ENCODE measurements around the gene MKI67. TPM values are rescaled to one million over a fixed set of nuclear protein-coding genes. Genes with fewer than 3 reads are reported as not detected.

Gene MKI67
- total RNA-seq, 1 donor from 2014 or later: 1.1 TPM

- no peak for DNase-seq (ENCODE audit: low spot score)
- intact Hi-C loops (cut with DNase I): no loop called here
Observed at GRCh38 chr10:128087884-128088709, 38.1 kb downstream of the MKI67 start.

GRCh38 chr10:128087146-128087883 lies 38.9 kb downstream of the MKI67 start:
- no peak for DNase-seq (ENCODE audit: low spot score)
- intact Hi-C loops (cut with DNase I): no loop called here

DNA sequence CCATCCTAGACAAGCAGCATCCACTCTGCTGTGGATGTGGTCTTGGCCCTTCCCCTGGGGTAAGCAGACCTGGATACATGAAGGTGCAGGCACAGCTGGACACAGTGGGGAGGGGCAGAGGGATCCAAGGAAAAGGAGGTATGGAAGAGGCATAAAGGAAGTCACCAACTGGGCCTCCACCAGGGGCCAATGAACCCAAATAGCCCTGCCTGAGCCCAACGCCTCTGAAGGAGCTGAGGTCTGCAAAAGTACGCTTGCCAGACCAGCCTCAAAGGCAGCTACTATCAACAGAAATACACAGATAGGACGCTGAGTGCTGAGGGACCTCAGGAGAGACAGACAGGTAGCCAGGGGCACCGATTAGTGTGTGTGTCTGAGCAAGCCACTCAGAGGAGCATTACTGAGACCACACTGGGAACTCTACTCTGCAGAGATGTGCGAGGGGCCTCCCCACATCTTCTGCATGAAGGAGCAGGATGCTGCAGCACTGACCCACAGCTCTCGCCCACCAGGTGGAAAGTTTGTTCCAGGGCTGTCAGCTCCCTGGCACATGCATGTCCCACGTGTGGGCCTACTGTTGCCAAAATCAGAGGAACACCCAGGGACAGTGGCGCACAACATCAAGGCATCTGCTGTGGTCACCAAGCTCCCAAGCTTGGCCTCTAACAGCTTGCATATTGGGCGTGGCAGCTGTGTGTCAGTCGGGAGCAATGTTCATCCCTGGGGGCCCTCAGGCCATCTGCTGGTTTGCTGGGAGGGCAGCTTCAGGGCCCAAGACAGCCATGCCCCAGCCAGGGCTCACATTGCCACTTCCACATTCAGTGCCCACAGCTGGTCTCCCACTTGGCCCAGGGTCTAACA lies 40.0 kb downstream of the MKI67 start:
- DNase-seq (ENCODE audit: low spot score): peak; percentile 62
- intact Hi-C loops (cut with DNase I): no loop called here

GRCh38 chr10:128084991-128085390 lies 41.2 kb downstream of the MKI67 start:
- intact Hi-C loops (cut with DNase I): no loop called here
- no peak for DNase-seq (ENCODE audit: low spot score)

GRCh38 chr10:128084364-128084763 lies 41.9 kb downstream of the MKI67 start:
- intact Hi-C loops (cut with DNase I): no loop called here

GRCh38 chr10:128083191-128083895 lies 42.9 kb downstream of the MKI67 start:
- DNase-seq (ENCODE audit: low spot score): no peak
- intact Hi-C loops (cut with DNase I): no loop called here

More at GRCh38 chr10:128084364-128084763, 41.9 kb downstream of the MKI67 start:
- no peak for DNase-seq (ENCODE audit: low spot score)

DNA sequence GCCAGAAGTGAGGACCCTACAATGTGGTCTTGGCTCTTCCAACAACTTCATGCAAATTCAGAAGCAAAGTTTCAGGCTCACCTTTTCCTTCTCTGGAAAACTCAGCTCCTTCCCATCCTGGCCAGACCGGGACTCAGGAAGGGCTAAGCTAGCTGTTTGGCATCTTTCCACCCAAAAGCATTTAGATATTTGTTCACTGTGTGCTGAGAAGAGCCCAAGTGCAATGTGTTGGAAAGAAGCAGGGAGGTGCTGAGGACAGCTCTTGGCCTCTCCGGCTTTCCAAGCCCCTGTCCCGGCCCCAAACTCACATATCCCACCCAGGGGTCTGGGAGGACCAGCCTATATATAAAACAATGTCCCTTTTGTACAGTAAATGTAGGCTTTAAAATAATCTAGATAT lies 44.5 kb downstream of the MKI67 start:
- intact Hi-C loops (cut with DNase I): no loop called here
- DNase-seq (ENCODE audit: low spot score): no peak

GRCh38 chr10:128081222-128081621 lies 45.0 kb downstream of the MKI67 start:
- intact Hi-C loops (cut with DNase I): no loop called here
- DNase-seq (ENCODE audit: low spot score): no peak

- no peak for DNase-seq (ENCODE audit: low spot score)
- intact Hi-C loops (cut with DNase I): no loop called here
Observed at GRCh38 chr10:128080641-128081040, 45.6 kb downstream of the MKI67 start.

- intact Hi-C loops (cut with DNase I): no loop called here
- DNase-seq (ENCODE audit: low spot score): no peak
Observed at GRCh38 chr10:128080231-128080630, 46.0 kb downstream of the MKI67 start.

GRCh38 chr10:128078136-128078969 lies 47.9 kb downstream of the MKI67 start:
- intact Hi-C loops (cut with DNase I): no loop called here
- DNase-seq (ENCODE audit: low spot score): no peak

DNA sequence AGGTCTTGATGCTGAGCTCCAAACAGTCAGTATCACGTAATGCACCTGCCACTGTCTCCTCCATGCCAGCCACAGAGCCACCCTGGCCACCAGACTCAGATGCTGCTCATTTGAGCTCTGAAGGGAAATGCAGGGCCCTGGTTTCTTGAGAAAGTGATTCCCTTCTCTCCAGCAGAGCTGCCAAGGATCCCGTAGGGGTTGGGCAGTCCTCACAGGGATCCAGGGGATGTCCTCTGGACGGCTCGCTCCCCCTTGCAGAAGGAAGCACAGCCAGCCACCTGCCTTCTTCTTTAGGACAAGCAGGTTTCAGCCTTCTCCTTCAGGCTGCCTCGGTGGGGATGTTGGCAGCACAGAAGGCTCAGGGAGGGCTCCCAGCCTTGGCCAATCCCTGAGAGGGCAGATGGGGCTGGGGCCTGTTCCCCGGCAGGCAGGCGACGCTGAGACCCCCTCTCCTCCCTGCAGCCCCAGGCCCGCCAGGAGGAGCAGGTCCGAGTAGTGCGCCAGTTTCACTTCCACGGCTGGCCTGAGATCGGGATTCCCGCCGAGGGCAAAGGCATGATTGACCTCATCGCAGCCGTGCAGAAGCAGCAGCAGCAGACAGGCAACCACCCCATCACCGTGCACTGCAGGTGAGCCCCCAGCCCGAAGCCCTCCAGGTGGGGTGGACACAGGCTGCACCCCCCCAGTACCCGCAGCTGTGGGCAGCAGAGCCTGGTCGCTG lies 48.9 kb downstream of the MKI67 start:
- no peak for DNase-seq (ENCODE audit: low spot score)
- intact Hi-C loops (cut with DNase I): no loop called here

DNA sequence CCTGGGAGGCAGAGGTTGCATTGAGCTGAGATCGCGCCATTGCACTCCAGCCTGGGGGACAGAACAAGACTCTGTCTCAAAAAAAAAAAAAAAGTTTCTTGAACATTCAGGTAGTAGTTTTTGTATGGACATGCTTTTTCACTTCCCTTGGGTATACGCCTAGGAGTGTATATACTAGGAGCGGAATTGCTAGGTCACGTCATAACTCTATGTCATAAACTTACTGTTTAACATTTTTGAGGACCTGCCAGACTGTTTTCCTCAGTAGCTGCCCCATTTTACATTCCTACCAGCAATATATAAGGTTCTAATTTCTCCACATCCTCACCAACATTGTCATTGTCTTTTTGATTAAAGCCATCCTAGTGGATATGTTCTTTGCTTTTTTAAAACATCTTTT lies 51.6 kb downstream of the MKI67 start:
- intact Hi-C loops (cut with DNase I): no loop called here
- DNase-seq (ENCODE audit: low spot score): no peak

DNA sequence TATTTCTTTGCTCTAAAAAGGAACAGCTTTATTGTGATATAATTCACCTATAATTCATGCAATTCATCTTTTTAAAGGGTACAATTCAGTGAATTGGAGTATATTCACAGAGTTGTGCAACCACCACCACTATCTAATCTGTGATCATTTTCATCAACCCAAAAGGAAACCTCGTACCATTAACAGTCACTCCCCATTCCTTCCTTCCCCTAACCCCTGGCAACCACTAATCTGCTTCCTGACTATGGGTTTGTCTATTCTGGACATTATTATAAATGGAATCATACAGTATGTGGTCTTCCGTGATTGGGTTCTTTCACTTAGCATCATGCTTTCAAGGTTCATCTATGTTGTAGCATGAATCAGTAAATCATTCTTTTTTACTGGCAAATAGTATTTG lies 52.3 kb downstream of the MKI67 start:
- intact Hi-C loops (cut with DNase I): no loop called here

GRCh38 chr10:128072941-128073645 lies 53.1 kb downstream of the MKI67 start:
- intact Hi-C loops (cut with DNase I): no loop called here
- no peak for DNase-seq (ENCODE audit: low spot score)

More for the DNA sequence above, 52.3 kb downstream of the MKI67 start:
- DNase-seq (ENCODE audit: low spot score): no peak

DNA sequence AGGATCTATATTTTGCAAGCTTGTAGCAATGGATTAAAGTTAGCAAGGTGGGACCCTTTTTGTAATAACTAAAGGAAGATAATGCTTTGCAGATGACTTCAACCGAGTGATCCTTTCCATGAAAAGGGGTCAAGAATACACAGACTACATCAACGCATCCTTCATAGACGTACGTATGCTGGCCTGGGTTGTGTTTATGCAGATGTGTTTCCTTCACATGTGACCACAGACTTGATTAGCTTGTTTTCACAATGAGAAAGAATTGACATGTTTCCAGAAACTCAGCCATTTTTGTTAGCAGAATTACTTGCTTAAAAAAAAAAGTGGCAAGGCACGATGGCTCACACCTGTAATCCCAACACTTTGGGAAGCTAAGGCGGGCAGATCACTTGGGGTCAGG lies 54.2 kb downstream of the MKI67 start:
- DNase-seq (ENCODE audit: low spot score): no peak
- intact Hi-C loops (cut with DNase I): no loop called here

DNA sequence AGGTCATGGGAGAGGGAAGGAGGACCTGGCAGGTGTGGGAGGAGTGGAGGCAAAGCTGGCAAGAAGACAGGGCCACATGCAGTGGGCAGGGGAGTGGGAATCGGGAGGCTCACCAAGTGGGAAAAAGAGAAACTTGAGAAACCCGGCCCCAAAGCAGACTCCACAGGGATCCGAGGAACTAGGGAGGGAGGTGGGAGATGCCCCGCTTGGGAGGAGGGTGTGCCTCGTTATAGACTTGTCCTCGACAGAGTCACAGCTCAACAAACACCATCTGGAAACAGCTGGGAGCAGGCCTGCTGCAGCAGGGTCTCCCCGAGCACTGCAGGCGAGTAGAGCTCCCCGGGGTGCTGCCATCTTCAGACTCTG lies 54.8 kb downstream of the MKI67 start:
- DNase-seq (ENCODE audit: low spot score): no peak
- intact Hi-C loops (cut with DNase I): no loop called here
